HEK293 (cell line): ENCODE measurements around the gene KRT82.
A peak's percentile ranks its signal among the peaks of the same experiment; 100 is the strongest.

ENCODE experiments used
- CTCF ChIA-PET: fragments of 350-600 bp; formaldehyde crosslinking; extraction: SDS; loops from one replicate; lab custom pipeline; 2021; ENCODE audit warnings: antibody characterized with exemption; lab: Yijun Ruan, JAX
- POLR2A ChIA-PET: fragments of 300-600 bp; formaldehyde crosslinking; extraction: SDS; loops from one replicate; lab custom pipeline; 2020; ENCODE audit warnings: antibody characterized with exemption, inconsistent platforms; lab: Yijun Ruan, JAX
- H3K27ac ChIP-seq: fragments of 200-500 bp; sonication (Bioruptor generic); 2 replicates; pipeline ENCODE4 v1.5.1; 2014; ENCODE audit warnings: low read depth, low read length, control low read depth, inconsistent platforms; ENCODE audit errors: extremely low read depth
- H3K36me3 ChIP-seq, 2 experiments: fragments of 200-500 bp in 1 of 2; sonication (Bioruptor generic) in 1 of 2; 1 replicate in 1 of 2; 2 replicates in 1 of 2; pipeline ENCODE4 v1.5.1; 2014 to 2017; ENCODE audit warnings: inconsistent platforms in 2 of 2, low read length in 2 of 2; ENCODE audit not compliant: control insufficient read depth in 2 of 2, insufficient read depth in 1 of 2
- H3K4me1 ChIP-seq: fragments of 200-500 bp; sonication (Bioruptor generic); 2 replicates; pipeline ENCODE4 v1.5.1; 2014; ENCODE audit warnings: mild to moderate bottlenecking, low read length, inconsistent platforms; ENCODE audit not compliant: control insufficient read depth, insufficient read depth
- H3K4me3 ChIP-seq: 2 replicates; pipeline ENCODE4 v1.5.1; 2011; ENCODE audit warnings: low read depth, mild to moderate bottlenecking, control low read depth, low read length, moderate library complexity
- H3K9me3 ChIP-seq: fragments of 200-500 bp; sonication (Bioruptor generic); 2 replicates; pipeline ENCODE4 v1.5.1; 2014; ENCODE audit warnings: low read depth, low read length, inconsistent platforms; ENCODE audit not compliant: control insufficient read depth, insufficient read depth
- BCL11A ChIP-seq: fragments of 450-650 bp; formaldehyde crosslinking; IDR thresholded peaks from 2 replicates; pipeline ENCODE4 v1.5.1; 2016; ENCODE audit warnings: low read depth, missing biosample characterization, missing genetic modification characterization
- EGR2 ChIP-seq: fragments of 450-650 bp; formaldehyde crosslinking; IDR thresholded peaks from 2 replicates; pipeline ENCODE4 v1.5.1; 2016; ENCODE audit warnings: low read depth, missing biosample characterization, missing genetic modification characterization
- GLIS2 ChIP-seq: fragments of 450-650 bp; formaldehyde crosslinking; IDR thresholded peaks from 2 replicates; pipeline ENCODE4 v1.5.1; 2016; ENCODE audit warnings: missing biosample characterization, missing genetic modification characterization
- KLF7 ChIP-seq: fragments of 450-650 bp; formaldehyde crosslinking; IDR thresholded peaks from 2 replicates; pipeline ENCODE4 v1.5.1; 2016; ENCODE audit warnings: missing biosample characterization, missing genetic modification characterization, borderline replicate concordance
- KLF9 ChIP-seq: fragments of 450-650 bp; formaldehyde crosslinking; IDR thresholded peaks from 2 replicates; pipeline ENCODE4 v1.5.1; 2016; ENCODE audit warnings: missing biosample characterization, missing genetic modification characterization, low read depth
- OVOL3 ChIP-seq: fragments of 450-650 bp; formaldehyde crosslinking; IDR thresholded peaks from 2 replicates; pipeline ENCODE4 v1.5.1; 2016; ENCODE audit warnings: missing biosample characterization, missing genetic modification characterization
- ZBTB1 ChIP-seq: fragments of 450-650 bp; formaldehyde crosslinking; IDR thresholded peaks from 2 replicates; pipeline ENCODE4 v1.5.1; 2016; ENCODE audit warnings: missing biosample characterization, missing genetic modification characterization
- ZFHX2 ChIP-seq: fragments of 450-650 bp; formaldehyde crosslinking; conservative IDR thresholded peaks from 2 replicates; pipeline ENCODE4 v1.5.1; 2016; ENCODE audit warnings: missing biosample characterization, missing genetic modification characterization
- ZNF10 ChIP-seq: fragments of 450-650 bp; formaldehyde crosslinking; IDR thresholded peaks from 2 replicates; pipeline ENCODE4 v1.5.1; 2017; ENCODE audit warnings: missing biosample characterization, missing genetic modification characterization
- ZNF114 ChIP-seq: fragments of 450-650 bp; formaldehyde crosslinking; IDR thresholded peaks from 2 replicates; pipeline ENCODE4 v1.5.0; 2017; ENCODE audit warnings: missing biosample characterization, missing genetic modification characterization
- ZNF2 ChIP-seq: fragments of 450-650 bp; formaldehyde crosslinking; IDR thresholded peaks from 2 replicates; pipeline ENCODE4 v1.5.1; 2016; ENCODE audit warnings: missing biosample characterization, missing genetic modification characterization
- ZNF341 ChIP-seq: fragments of 450-650 bp; formaldehyde crosslinking; IDR thresholded peaks from 2 replicates; pipeline ENCODE4; 2016; ENCODE audit warnings: low read depth, missing biosample characterization, missing genetic modification characterization
- ZNF510 ChIP-seq: fragments of 450-650 bp; formaldehyde crosslinking; IDR thresholded peaks from 2 replicates; pipeline ENCODE4 v1.5.1; 2018; ENCODE audit warnings: mild to moderate bottlenecking, missing genetic modification characterization, missing biosample characterization; ENCODE audit not compliant: insufficient replicate concordance
- ZNF664 ChIP-seq: fragments of 450-650 bp; formaldehyde crosslinking; IDR thresholded peaks from 2 replicates; pipeline ENCODE4 v1.5.1; 2016; ENCODE audit warnings: missing biosample characterization, missing genetic modification characterization
- ZNF701 ChIP-seq: fragments of 450-650 bp; formaldehyde crosslinking; IDR thresholded peaks from 2 replicates; pipeline ENCODE4 v1.5.1; 2016; ENCODE audit warnings: missing biosample characterization, missing genetic modification characterization
- ZNF768 ChIP-seq: fragments of 450-650 bp; formaldehyde crosslinking; IDR thresholded peaks from 2 replicates; pipeline ENCODE4 v1.5.1; 2018; ENCODE audit warnings: missing biosample characterization, mild to moderate bottlenecking, missing genetic modification characterization
- TF ChIP-seq, protein P1 (sequence below): fragments of 450-650 bp; formaldehyde crosslinking; IDR thresholded peaks from 2 replicates; pipeline ENCODE4 v1.5.1; 2016; ENCODE audit warnings: missing biosample characterization, missing genetic modification characterization
- TF ChIP-seq, protein P2 (sequence below): fragments of 450-650 bp; formaldehyde crosslinking; optimal IDR thresholded peaks from 2 replicates; pipeline ENCODE3; 2016; ENCODE audit warnings: missing biosample characterization, mild to moderate bottlenecking, missing genetic modification characterization
- TF ChIP-seq, protein P3 (sequence below): fragments of 450-650 bp; formaldehyde crosslinking; IDR thresholded peaks from 2 replicates; pipeline ENCODE4 v1.5.1; 2016; ENCODE audit warnings: missing biosample characterization, missing genetic modification characterization, borderline replicate concordance

KRT82 gene

DNA sequence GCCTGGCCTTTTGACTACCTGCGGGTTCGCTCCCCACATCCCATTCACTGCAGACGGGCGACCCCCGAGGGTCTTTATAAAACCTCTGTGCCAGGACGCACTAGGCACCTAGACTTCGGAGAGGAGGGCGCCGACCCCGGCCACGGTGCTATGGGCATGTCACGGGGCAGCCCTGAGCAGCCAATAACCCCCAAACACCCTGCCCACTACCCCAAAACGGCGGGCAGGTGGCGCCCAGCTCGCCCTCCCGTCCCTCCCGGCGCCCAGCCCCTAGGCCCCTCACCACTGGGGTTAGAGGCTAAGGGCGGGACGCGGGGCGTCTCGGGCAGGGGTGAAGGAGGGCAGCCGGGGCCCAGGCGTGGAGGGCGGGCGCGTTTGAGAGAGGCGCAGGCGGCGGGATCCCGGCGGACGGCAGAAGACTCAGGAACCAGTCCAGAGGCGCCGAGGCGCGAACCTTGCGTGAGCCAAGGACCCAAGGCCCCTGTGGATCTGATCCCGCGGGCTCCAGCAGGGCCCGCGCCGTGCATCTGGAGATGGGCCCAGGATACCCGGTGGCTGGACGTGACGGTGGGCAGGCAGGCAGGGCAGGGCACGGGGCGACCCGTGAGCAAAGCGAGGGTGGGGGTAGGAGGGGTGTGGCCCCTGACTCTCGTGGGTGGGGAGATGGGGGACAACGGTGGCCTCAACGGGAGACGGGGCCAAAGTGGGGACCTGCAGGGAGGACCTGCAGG lies 49.9 kb downstream of the KRT82 start:
- no peaks in the 10 kb centered on the region for H3K9me3 ChIP-seq
- CTCF ChIA-PET: interaction anchor here (0.6 to 2.0 kb wide), 7 partner anchors 16 to 215 kb away, joined by 3 to 9 read pairs (median 4); no protein-coding TSS in a partner anchor
- no peak overlapping the region for H3K4me3 ChIP-seq
- no peak overlapping the region for H3K27ac ChIP-seq
- H3K4me1 ChIP-seq: no peaks in the 10 kb centered on the region
- TF ChIP-seq ZNF768 (tag by site-specific recombination): no peak
- no peak for TF ChIP-seq ZNF510 (tag by site-specific recombination)
- no peak for TF ChIP-seq ZNF341
- POLR2A ChIA-PET: no interaction called here
- no peaks in the 10 kb centered on the region for H3K36me3 ChIP-seq

DNA sequence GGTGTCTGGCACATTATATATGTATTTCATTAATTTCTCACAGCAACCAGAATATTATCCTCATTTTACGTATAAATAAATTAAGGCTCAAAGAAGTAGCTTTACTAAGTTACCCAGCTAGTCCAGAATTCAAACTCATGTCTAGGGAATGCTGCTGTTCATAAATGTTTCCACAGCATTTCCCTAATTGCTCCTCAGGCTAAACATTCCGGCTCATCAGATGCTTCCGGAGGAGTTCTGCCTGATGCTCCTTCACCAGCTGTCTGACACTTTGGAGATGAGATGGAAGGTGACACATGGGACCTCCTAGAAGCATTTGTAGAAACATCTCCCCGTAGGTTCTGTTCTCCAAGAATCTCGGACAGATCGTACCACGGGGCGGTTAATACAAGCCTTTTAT lies 51.0 kb downstream of the KRT82 start:
- H3K36me3 ChIP-seq: no peaks in the 10 kb centered on the region
- POLR2A ChIA-PET: no interaction called here
- TF ChIP-seq, protein P1, sequence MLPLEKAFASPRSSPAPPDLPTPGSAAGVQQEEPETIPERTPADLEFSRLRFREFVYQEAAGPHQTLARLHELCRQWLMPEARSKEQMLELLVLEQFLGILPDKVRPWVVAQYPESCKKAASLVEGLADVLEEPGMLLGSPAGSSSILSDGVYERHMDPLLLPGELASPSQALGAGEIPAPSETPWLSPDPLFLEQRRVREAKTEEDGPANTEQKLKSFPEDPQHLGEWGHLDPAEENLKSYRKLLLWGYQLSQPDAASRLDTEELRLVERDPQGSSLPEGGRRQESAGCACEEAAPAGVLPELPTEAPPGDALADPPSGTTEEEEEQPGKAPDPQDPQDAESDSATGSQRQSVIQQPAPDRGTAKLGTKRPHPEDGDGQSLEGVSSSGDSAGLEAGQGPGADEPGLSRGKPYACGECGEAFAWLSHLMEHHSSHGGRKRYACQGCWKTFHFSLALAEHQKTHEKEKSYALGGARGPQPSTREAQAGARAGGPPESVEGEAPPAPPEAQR (tag by site-specific recombination): no peak
- TF ChIP-seq, protein P2, sequence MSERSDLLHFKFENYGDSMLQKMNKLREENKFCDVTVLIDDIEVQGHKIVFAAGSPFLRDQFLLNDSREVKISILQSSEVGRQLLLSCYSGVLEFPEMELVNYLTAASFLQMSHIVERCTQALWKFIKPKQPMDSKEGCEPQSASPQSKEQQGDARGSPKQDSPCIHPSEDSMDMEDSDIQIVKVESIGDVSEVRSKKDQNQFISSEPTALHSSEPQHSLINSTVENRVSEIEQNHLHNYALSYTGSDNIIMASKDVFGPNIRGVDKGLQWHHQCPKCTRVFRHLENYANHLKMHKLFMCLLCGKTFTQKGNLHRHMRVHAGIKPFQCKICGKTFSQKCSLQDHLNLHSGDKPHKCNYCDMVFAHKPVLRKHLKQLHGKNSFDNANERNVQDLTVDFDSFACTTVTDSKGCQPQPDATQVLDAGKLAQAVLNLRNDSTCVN (tag by site-specific recombination): no peak
- no peak for TF ChIP-seq ZNF701 (tag by site-specific recombination)
- TF ChIP-seq, all 188 proteins: peak for 0
- no peak overlapping the region for H3K4me3 ChIP-seq
- no peaks in the 10 kb centered on the region for H3K4me1 ChIP-seq
- H3K27ac ChIP-seq: no peak overlapping the region
- CTCF ChIA-PET: interaction anchor here (0.6 to 2.0 kb wide), 6 partner anchors 17 to 216 kb away, joined by 3 to 9 read pairs (median 4); no protein-coding TSS in a partner anchor
- H3K9me3 ChIP-seq: no peaks in the 10 kb centered on the region

DNA sequence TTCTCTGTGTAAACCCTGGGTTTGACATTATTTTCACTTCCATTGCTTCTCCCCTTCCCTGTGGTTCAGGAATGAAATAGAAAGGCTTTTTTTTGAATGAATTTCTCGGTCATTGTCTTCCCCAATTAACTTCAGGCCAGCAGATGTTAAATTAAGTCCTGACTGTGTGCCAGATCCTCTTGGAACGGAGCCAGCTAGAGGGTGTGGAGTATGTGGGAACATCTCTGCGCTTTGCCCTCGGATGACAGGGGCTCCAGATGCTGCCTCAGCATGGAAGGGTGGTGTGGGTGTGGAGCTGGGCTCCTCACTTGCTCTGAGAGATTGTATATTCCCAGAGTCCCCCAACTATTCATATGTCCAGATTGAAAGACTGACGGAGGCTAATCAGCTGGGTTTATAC lies 51.9 kb downstream of the KRT82 start:
- Histone ChIP-seq H3K36me3 (no peaks in the 10 kb centered on the region), H3K27ac (no peak overlapping the region), H3K9me3 (no peaks in the 10 kb centered on the region), H3K4me1 (peaks cover 2% of the 10 kb centered on the region; the same call in 1 of the 2 replicates), H3K4me3 (no peak overlapping the region)
- ChIA-PET CTCF (interaction anchor here (2.0 kb wide), 1 partner anchor 18 kb away, joined by 9 read pairs; no protein-coding TSS in a partner anchor), POLR2A (no interaction called here)
- TF ChIP-seq ZFHX2 (tag by site-specific recombination) (peak; percentile 31; the same call in 1 of the 2 replicates), EGR2 (tag by site-specific recombination) (peak; percentile 22; the same call in 1 of the 2 replicates), ZNF114 (tag by site-specific recombination) (no peak), KLF9 (tag by site-specific recombination) (no peak), KLF7 (tag by site-specific recombination) (no peak)

DNA sequence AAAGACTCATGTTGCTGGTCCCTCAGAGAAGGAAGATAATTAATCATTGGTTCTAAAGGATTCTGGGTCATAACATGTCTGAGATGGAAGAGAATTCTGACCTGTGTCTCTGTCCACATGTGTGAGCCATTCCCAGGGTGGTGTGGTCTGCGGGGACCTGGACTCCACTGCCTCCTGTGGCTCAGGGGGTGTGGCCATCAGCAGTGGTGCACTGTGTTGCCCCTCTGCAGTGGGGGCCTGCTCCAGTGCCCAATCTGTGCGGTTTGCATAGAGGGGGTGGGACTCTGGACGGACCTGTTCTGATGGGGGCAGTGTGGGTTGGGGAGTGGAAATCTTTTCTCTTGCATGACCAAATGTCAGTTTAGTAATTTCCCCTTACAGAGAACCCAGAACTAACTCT lies 52.4 kb downstream of the KRT82 start:
- POLR2A ChIA-PET: no interaction called here
- Histone ChIP-seq H3K4me3 (no peak overlapping the region), H3K27ac (no peak overlapping the region), H3K4me1 (peaks cover 3% of the 10 kb centered on the region; the same call in 1 of the 2 replicates), H3K36me3 (no peaks in the 10 kb centered on the region), H3K9me3 (no peaks in the 10 kb centered on the region)
- CTCF ChIA-PET: interaction anchor here (1.1 to 3.5 kb wide), 5 partner anchors 8 to 196 kb away, joined by 4 to 13 read pairs (median 6); no protein-coding TSS in a partner anchor
- TF ChIP-seq ZNF10 (no peak), OVOL3 (tag by site-specific recombination) (no peak), ZBTB1 (tag by site-specific recombination) (no peak), ZNF2 (tag by site-specific recombination) (no peak), BCL11A (tag by site-specific recombination) (no peak), ZNF664 (tag by site-specific recombination) (no peak), GLIS2 (tag by site-specific recombination) (no peak)
- TF ChIP-seq, protein P3, sequence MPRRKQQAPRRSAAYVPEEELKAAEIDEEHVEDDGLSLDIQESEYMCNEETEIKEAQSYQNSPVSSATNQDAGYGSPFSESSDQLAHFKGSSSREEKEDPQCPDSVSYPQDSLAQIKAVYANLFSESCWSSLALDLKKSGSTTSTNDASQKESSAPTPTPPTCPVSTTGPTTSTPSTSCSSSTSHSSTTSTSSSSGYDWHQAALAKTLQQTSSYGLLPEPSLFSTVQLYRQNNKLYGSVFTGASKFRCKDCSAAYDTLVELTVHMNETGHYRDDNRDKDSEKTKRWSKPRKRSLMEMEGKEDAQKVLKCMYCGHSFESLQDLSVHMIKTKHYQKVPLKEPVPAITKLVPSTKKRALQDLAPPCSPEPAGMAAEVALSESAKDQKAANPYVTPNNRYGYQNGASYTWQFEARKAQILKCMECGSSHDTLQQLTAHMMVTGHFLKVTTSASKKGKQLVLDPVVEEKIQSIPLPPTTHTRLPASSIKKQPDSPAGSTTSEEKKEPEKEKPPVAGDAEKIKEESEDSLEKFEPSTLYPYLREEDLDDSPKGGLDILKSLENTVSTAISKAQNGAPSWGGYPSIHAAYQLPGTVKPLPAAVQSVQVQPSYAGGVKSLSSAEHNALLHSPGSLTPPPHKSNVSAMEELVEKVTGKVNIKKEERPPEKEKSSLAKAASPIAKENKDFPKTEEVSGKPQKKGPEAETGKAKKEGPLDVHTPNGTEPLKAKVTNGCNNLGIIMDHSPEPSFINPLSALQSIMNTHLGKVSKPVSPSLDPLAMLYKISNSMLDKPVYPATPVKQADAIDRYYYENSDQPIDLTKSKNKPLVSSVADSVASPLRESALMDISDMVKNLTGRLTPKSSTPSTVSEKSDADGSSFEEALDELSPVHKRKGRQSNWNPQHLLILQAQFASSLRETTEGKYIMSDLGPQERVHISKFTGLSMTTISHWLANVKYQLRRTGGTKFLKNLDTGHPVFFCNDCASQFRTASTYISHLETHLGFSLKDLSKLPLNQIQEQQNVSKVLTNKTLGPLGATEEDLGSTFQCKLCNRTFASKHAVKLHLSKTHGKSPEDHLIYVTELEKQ (tag by site-specific recombination): no peak
